ENCODE measurements around the gene MYO1H. TPM values are rescaled to one million over a fixed set of nuclear protein-coding genes. Genes with fewer than 3 reads are reported as not detected.
A peak's percentile ranks its signal among the peaks of the same experiment; 100 is the strongest.

Gene MYO1H
- total RNA-seq, 1 donor, result not detected

DNA sequence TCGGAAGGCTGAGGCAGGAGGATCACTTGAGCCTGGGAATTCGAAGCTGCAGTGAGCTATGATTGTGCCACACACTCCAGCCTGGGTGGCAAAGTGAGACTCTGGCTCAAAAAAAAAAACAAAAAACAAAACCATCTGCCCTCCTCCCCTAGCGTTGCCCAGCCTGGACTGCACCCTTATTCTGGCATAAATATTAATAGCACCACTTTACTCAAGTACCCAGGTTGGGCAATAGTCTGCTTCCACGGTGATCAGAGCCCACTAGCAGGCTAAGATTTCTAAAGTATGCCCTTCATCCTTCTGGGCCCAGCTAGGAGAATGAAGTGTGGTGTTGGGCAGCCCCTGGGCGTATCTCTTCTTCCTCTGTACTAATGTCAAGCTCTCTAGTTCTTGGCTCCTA is 96.1 kb downstream of the MYO1H start:
- Histone ChIP-seq H3K27ac (ENCODE audit: low read depth, low read length) (peak overlapping the region; percentile 86), H3K9me3 (ENCODE audit: low read depth, low read length) (no peaks in the 10 kb centered on the region), H3K36me3 (ENCODE audit: insufficient read depth, low read length) (peaks cover 48% of the 10 kb centered on the region), H2AFZ (ENCODE audit: low read length) (no peak overlapping the region), H3K4me2 (ENCODE audit: insufficient read depth, low read length) (no peak overlapping the region), H4K20me1 (ENCODE audit: insufficient read depth, low read length) (no peaks in the 10 kb centered on the region), H3K27me3 (ENCODE audit: insufficient read depth, low read length) (no peaks in the 10 kb centered on the region), H3K4me1 (ENCODE audit: insufficient read depth, low read length) (peaks cover 53% of the 10 kb centered on the region), H3K4me3 (ENCODE audit: insufficient read depth, low read length) (no peak overlapping the region), H3K79me2 (ENCODE audit: insufficient read depth, low read length) (peaks cover 21% of the 10 kb centered on the region)
- TF ChIP-seq, protein P1, sequence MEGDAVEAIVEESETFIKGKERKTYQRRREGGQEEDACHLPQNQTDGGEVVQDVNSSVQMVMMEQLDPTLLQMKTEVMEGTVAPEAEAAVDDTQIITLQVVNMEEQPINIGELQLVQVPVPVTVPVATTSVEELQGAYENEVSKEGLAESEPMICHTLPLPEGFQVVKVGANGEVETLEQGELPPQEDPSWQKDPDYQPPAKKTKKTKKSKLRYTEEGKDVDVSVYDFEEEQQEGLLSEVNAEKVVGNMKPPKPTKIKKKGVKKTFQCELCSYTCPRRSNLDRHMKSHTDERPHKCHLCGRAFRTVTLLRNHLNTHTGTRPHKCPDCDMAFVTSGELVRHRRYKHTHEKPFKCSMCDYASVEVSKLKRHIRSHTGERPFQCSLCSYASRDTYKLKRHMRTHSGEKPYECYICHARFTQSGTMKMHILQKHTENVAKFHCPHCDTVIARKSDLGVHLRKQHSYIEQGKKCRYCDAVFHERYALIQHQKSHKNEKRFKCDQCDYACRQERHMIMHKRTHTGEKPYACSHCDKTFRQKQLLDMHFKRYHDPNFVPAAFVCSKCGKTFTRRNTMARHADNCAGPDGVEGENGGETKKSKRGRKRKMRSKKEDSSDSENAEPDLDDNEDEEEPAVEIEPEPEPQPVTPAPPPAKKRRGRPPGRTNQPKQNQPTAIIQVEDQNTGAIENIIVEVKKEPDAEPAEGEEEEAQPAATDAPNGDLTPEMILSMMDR (IDR thresholded peaks at IDR 0.05; ENCODE audit: extremely low read depth, low read depth, low read length), result no peak
- DNase-seq (ENCODE audit: insufficient read length, low spot score, missing footprints), result no peak

DNA sequence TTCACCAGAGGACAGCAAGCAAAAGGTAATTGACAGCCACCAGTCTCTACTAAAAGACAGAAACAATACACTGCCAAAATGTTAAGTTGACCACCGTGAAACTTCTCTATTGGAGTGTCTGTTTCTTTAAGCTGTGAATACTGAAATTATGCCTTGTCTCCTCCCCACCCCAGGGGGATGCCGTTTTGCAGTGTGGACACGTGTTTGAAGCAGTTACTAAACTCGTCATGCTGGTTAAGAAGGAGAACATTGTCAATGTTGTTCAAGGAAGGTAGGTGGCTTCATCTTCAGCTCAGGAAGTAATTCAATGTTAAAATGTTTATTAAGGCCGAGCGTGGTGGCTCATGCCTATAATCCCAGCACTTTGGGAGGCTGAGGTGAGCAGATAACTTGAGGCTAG is 96.6 kb downstream of the MYO1H start:
- H3K79me2 ChIP-seq (ENCODE audit: insufficient read depth, low read length), result peaks cover 26% of the 10 kb centered on the region
- no peaks in the 10 kb centered on the region for H3K27me3 ChIP-seq (ENCODE audit: insufficient read depth, low read length)
- TF ChIP-seq, protein P1 (IDR thresholded peaks at IDR 0.05; ENCODE audit: extremely low read depth, low read depth, low read length), result no peak
- no peak overlapping the region for H2AFZ ChIP-seq (ENCODE audit: low read length)
- no peaks in the 10 kb centered on the region for H3K9me3 ChIP-seq (ENCODE audit: low read depth, low read length)
- H3K36me3 ChIP-seq (ENCODE audit: insufficient read depth, low read length), result peaks cover 48% of the 10 kb centered on the region
- H3K4me1 ChIP-seq (ENCODE audit: insufficient read depth, low read length), result peaks cover 52% of the 10 kb centered on the region
- H3K4me2 ChIP-seq (ENCODE audit: insufficient read depth, low read length), result no peak overlapping the region
- DNase-seq (ENCODE audit: insufficient read length, low spot score, missing footprints), result no peak
- H3K27ac ChIP-seq (ENCODE audit: low read depth, low read length), result peak overlapping the region; percentile 86
- peaks cover 1% of the 10 kb centered on the region for H4K20me1 ChIP-seq (ENCODE audit: insufficient read depth, low read length)
- H3K4me3 ChIP-seq (ENCODE audit: insufficient read depth, low read length), result no peak overlapping the region

GRCh38 chr12:109445191-109445609 is 97.5 kb downstream of the MYO1H start:
- no peaks in the 10 kb centered on the region for H3K27me3 ChIP-seq (ENCODE audit: insufficient read depth, low read length)
- H3K27ac ChIP-seq (ENCODE audit: low read depth, low read length), result peak overlapping the region; percentile 86
- H4K20me1 ChIP-seq (ENCODE audit: insufficient read depth, low read length), result peaks cover 8% of the 10 kb centered on the region
- no peak overlapping the region for H3K4me3 ChIP-seq (ENCODE audit: insufficient read depth, low read length)
- no peaks in the 10 kb centered on the region for H3K9me3 ChIP-seq (ENCODE audit: low read depth, low read length)
- H2AFZ ChIP-seq (ENCODE audit: low read length), result no peak overlapping the region
- peaks cover 57% of the 10 kb centered on the region for H3K36me3 ChIP-seq (ENCODE audit: insufficient read depth, low read length)
- peak overlapping the region; percentile 50 for H3K4me2 ChIP-seq (ENCODE audit: insufficient read depth, low read length)
- TF ChIP-seq, protein P1 (IDR thresholded peaks at IDR 0.05; ENCODE audit: extremely low read depth, low read depth, low read length), result no peak
- DNase-seq (ENCODE audit: insufficient read length, low spot score, missing footprints), result peak; percentile 90
- peaks cover 43% of the 10 kb centered on the region for H3K4me1 ChIP-seq (ENCODE audit: insufficient read depth, low read length)
- H3K79me2 ChIP-seq (ENCODE audit: insufficient read depth, low read length), result peaks cover 36% of the 10 kb centered on the region

DNA sequence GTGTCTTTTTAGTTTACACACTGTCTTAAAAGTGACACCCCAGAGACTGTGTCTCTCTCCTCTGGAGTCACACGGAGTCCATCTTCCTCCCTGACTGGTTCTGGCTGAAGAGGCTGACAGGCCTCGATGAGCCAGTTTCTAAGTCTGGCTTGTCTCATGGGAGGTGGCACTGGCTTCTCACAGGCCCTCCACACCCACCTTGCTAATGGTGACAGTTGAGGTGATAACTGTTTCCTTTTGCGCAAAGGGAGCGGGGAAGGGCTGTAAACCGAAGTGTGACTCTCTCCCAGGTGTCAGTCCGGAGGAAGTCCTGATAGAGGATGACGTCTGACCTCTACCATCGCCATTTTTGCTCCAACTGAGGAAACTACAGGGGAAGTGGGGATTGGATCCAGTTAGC is 99.2 kb downstream of the MYO1H start:
- Histone ChIP-seq H3K4me2 (ENCODE audit: insufficient read depth, low read length) (no peak overlapping the region), H3K9me3 (ENCODE audit: low read depth, low read length) (no peaks in the 10 kb centered on the region), H3K27me3 (ENCODE audit: insufficient read depth, low read length) (no peaks in the 10 kb centered on the region), H2AFZ (ENCODE audit: low read length) (no peak overlapping the region), H3K79me2 (ENCODE audit: insufficient read depth, low read length) (peaks cover 51% of the 10 kb centered on the region), H3K27ac (ENCODE audit: low read depth, low read length) (peak overlapping the region; percentile 9), H4K20me1 (ENCODE audit: insufficient read depth, low read length) (peaks cover 14% of the 10 kb centered on the region), H3K4me3 (ENCODE audit: insufficient read depth, low read length) (no peak overlapping the region), H3K36me3 (ENCODE audit: insufficient read depth, low read length) (peaks cover 73% of the 10 kb centered on the region), H3K4me1 (ENCODE audit: insufficient read depth, low read length) (peaks cover 30% of the 10 kb centered on the region)
- TF ChIP-seq, protein P1 (IDR thresholded peaks at IDR 0.05; ENCODE audit: extremely low read depth, low read depth, low read length), result no peak
- DNase-seq (ENCODE audit: insufficient read length, low spot score, missing footprints), result peak; percentile 36
